RWPE2 (cell line): ENCODE measurements around the gene STK32A.
A peak's percentile ranks its signal among the peaks of the same experiment; 100 is the strongest.

Experiments
- ATAC-seq: fragments of 200-7000 bp; cut with Tn5 transposase; 3 replicates; pipeline ENCODE4 v1.9.1; 2021; ENCODE audit warnings: low read depth
- DNase-seq: peaks from one replicate; pipeline ENCODE4 v3.0.0-alpha.2; 2020; ENCODE audit warnings: low spot score
- H3K27ac ChIP-seq: fragments of 450-650 bp; 2 replicates; pipeline ENCODE4 v1.5.1; 2017; ENCODE audit warnings: mild to moderate bottlenecking; ENCODE audit not compliant: poor library complexity, severe bottlenecking
- H3K27me3 ChIP-seq: fragments of 250-450 bp; sonication (Bioruptor Pico); 2 replicates; pipeline ENCODE4 v1.5.1; 2021; ENCODE audit warnings: mild to moderate bottlenecking, moderate library complexity; ENCODE audit not compliant: insufficient read depth, poor library complexity, severe bottlenecking
- H3K36me3 ChIP-seq: fragments of 250-450 bp; sonication (Bioruptor Pico); 2 replicates; pipeline ENCODE4 v1.5.1; 2020; ENCODE audit warnings: low read depth, mild to moderate bottlenecking, moderate library complexity
- H3K4me1 ChIP-seq: fragments of 250-450 bp; sonication (Bioruptor Pico); 2 replicates; pipeline ENCODE4 v1.5.1; 2021; ENCODE audit warnings: mild to moderate bottlenecking, moderate library complexity; ENCODE audit not compliant: insufficient read depth, poor library complexity, severe bottlenecking
- H3K4me3 ChIP-seq: fragments of 250-450 bp; sonication (Bioruptor Pico); 2 replicates; pipeline ENCODE4 v1.5.1; 2021; ENCODE audit warnings: mild to moderate bottlenecking, moderate library complexity; ENCODE audit not compliant: severe bottlenecking
- H3K9me3 ChIP-seq: fragments of 250-450 bp; sonication (Bioruptor Pico); 2 replicates; pipeline ENCODE4 v1.5.1; 2021; ENCODE audit warnings: mild to moderate bottlenecking, moderate library complexity; ENCODE audit not compliant: severe bottlenecking
- CTCF ChIP-seq: fragments of 450-650 bp; IDR thresholded peaks from one replicate; pipeline ENCODE4 v1.5.1; 2017; ENCODE audit warnings: mild to moderate bottlenecking, moderate library complexity; ENCODE audit not compliant: poor library complexity, severe bottlenecking

Gene STK32A

GRCh38 chr5:147348046-147348445, 113.2 kb downstream of the STK32A start:
- no peak overlapping the region for H3K27ac ChIP-seq
- no peaks in the 10 kb centered on the region for H3K9me3 ChIP-seq
- H3K4me1 ChIP-seq: peaks cover 7% of the 10 kb centered on the region
- H3K36me3 ChIP-seq: no peaks in the 10 kb centered on the region
- ATAC-seq: peak; percentile 78
- TF ChIP-seq CTCF: no peak
- H3K27me3 ChIP-seq: no peaks in the 10 kb centered on the region
- no peak for DNase-seq
- H3K4me3 ChIP-seq: no peak overlapping the region

GRCh38 chr5:147348451-147348850, 113.6 kb downstream of the STK32A start:
- no peaks in the 10 kb centered on the region for H3K36me3 ChIP-seq
- peak; percentile 11; the same call in 1 of the 3 replicates for ATAC-seq
- H3K4me1 ChIP-seq: peaks cover 7% of the 10 kb centered on the region
- no peaks in the 10 kb centered on the region for H3K9me3 ChIP-seq
- DNase-seq: no peak
- no peaks in the 10 kb centered on the region for H3K27me3 ChIP-seq
- TF ChIP-seq CTCF: no peak
- no peak overlapping the region for H3K4me3 ChIP-seq
- H3K27ac ChIP-seq: no peak overlapping the region

- ATAC-seq: no peak
- Histone ChIP-seq H3K27me3 (no peaks in the 10 kb centered on the region), H3K9me3 (no peaks in the 10 kb centered on the region), H3K27ac (no peak overlapping the region), H3K4me1 (peaks cover 7% of the 10 kb centered on the region), H3K4me3 (no peak overlapping the region), H3K36me3 (no peaks in the 10 kb centered on the region)
- TF ChIP-seq CTCF: no peak
- no peak for DNase-seq
Observed at GRCh38 chr5:147349241-147349640, 114.4 kb downstream of the STK32A start.

GRCh38 chr5:147359101-147359500, 124.3 kb downstream of the STK32A start:
- Histone ChIP-seq H3K27me3 (no peaks in the 10 kb centered on the region), H3K4me3 (no peak overlapping the region), H3K27ac (no peak overlapping the region), H3K9me3 (no peaks in the 10 kb centered on the region), H3K4me1 (no peaks in the 10 kb centered on the region), H3K36me3 (no peaks in the 10 kb centered on the region)
- DNase-seq (no peak), ATAC-seq (peak; percentile 21; the same call in 1 of the 3 replicates)
- no peak for TF ChIP-seq CTCF

GRCh38 chr5:147359581-147359980, 124.8 kb downstream of the STK32A start:
- Histone ChIP-seq H3K27ac (no peak overlapping the region), H3K4me1 (no peaks in the 10 kb centered on the region), H3K9me3 (no peaks in the 10 kb centered on the region), H3K4me3 (no peak overlapping the region), H3K27me3 (no peaks in the 10 kb centered on the region), H3K36me3 (no peaks in the 10 kb centered on the region)
- DNase-seq (no peak), ATAC-seq (peak; percentile 14; the same call in 2 of the 3 replicates)
- TF ChIP-seq CTCF: no peak
